NCI-H1105 (cell line): ENCODE measurements around the gene C2CD4D.
"Not testable (repeated sequence)": the region's sequence is repeated elsewhere in the genome, so short reads cannot be mapped to it uniquely, and the experiment has no call there.

Source experiments
- DNase-seq: peaks from one replicate; lab custom pipeline; 2025; lab: John Stamatoyannopoulos, UW

The C2CD4D gene

DNA sequence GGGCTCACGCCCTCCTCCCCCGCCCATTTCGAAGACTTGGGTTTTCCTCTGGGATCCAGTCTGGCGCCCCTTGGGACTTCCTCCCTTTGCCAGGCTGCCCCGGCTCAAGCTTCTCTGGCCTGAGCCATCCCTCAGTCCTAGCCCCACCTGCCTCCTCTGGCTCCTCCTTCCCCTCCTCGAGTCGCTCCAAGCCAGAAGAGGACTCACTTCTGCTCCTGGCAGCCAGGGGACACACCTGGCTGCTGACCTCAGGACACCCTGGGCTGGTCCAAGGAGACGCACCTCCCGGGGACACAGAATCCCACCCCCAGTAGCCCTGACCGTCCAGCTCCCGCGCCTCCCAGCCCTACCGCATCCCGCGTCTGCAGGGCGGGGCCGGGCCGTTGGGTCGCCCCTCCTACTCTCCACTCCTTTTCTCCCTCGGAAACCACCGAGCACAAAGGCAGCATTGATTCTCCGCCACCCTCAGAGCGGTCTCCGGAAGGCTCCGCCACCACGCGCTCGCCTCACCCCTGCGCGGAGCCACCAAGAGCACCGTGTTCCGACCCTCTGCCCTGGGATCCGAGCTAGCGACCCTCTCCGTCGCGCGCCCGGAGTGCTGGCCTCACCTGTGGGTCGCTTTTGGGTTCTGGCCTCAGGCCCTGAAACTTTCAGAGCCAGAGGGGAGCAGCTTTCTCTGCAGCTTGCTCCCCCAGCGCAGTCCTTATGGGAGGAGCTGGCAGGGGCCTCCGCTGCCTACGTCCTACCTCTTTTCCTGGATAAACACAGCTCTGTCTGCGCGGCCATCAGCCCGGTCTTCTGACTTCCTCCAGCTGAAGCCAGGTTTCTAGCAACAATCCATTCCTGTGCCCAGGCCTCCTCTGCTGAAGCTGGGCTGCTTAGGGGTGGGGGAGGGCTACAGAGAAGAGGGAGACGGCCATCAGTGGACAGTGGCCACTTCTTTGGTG lies at the start of gene C2CD4D:
TSS of gene C2CD4D (minus strand) at position 364 of the 947 bp plus-strand sequence. CDS start 831 bp downstream, outside the sequence.
- peak; percentile 83 for DNase-seq

DNA sequence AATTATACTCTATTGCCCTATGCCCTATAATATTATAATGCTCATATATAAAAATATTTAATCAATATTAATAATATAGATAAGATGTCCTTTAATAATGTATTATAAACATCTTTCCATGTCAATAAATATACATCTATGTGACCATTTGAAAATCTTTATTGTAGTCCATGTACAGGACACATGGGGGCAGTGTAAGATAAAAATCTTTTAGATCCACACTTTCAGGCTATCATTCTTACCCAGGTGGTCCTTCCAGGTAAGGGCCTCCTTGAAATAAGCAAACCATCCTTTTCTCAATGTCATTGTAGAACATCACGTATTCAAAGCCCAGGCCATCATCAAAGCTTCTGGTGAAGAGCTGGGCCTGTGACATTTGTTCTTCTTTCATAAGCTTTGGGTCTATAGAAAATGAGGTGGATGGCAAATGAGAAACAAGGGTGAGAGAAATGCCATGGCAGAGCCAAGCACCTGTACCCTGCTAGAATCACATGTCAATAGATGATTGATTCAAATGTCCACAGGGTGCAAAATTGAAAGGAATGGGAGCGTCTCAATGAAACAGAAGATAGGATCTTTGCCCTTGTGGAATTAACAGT lies 49.5 kb upstream of the C2CD4D start:
- peak; percentile 17 for DNase-seq

GRCh38 chr1:151887028-151887427 lies 47.4 kb upstream of the C2CD4D start:
- DNase-seq, result no peak

DNA sequence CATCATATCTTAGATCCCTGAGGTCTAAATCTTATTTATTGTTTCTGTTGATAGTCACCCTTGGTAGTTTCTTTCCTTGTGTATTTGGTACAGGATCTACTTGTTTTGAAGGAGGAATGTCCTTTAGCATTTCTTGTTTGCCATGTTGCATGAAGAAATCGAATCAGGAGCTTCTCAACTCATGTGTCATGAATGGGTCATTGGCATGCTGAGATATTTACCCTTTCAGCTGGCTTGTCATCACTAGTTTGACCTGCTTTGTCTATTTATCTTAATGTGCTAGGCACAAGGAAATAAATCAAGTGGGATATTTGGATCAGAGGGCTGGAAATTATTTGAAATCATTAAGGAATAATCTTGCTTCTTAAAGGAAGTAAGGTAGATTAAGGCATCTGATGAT lies 45.9 kb upstream of the C2CD4D start:
- no peak for DNase-seq

DNA sequence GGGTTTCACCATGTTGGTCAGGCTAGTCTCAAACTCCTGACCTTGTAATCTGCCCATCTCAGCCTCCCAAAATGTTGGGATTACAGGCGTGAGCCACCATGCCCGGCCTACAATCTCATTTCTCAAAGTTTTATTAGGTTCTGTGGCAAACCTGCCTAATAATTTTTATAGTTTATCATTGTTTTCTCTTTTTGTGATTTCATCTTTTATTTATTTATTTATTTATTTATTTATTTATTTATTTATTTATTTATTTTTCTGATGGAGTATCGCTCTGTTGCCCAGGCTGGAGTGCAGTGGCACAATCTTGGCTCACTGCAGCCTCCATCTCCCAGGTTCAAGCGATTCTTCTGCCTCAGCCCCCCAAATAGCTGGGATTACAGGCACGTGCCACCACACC lies 45.3 kb upstream of the C2CD4D start:
- not testable (repeated sequence) for DNase-seq

DNA sequence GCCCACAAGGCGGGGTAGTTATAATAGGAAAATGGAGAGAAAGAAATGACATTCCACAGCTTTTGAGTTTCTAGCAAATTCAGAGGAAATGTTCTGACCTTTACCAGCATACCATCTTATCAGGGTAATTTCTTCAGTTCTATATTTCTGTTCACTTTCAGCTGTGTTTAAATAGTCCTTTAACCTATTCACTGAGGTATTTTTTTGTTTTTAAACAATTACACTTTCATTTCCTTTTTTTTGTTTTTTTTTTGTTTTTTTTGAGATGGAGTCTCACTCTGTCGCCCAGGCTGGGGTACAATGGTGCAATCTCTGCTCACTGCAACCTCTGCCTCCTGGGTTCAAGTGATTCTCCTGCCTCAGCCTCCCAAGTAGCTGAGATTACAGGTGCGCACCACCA lies 44.8 kb upstream of the C2CD4D start:
- not testable (repeated sequence) for DNase-seq

DNA sequence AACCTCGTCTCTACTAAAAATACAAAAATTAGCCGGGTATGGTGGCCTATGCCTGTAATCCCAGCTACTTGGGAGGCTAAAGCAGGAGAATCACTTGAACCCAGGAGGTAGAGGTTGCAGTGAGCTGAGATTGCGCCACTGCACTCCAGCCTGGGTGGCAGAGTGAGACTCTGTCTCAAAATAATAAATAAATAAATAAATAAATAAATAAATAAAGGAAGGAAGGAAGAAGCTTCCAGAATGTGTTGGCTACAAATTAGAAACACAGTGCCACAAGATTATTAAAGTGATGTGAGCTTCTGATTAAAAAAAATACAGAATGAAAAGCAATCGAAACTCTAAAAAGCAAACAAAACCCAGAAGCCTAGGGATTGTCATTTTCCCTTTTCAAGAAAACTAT lies 44.3 kb upstream of the C2CD4D start:
- not testable (repeated sequence) for DNase-seq

- DNase-seq, result not testable (repeated sequence)
Observed at GRCh38 chr1:151882918-151883317, 43.3 kb upstream of the C2CD4D start.

DNA sequence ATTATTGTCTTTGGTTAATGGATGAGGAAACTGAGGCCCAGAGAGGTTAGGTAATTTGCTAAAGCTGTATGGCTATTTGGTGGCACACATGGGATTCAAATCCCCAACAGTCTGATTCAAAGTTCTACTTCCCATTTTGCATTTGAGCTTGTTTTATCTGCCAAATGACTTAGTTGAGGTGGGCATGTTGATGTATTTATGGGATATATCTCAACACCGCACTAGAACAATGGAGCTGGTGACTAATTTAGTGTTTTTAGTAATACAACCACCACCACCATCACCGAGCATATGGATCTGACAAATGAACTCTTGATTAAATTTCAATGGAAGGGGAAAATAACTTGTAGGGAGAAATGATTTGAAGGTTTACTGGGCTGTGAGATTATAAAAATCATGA lies 42.8 kb upstream of the C2CD4D start:
- no peak for DNase-seq

DNA sequence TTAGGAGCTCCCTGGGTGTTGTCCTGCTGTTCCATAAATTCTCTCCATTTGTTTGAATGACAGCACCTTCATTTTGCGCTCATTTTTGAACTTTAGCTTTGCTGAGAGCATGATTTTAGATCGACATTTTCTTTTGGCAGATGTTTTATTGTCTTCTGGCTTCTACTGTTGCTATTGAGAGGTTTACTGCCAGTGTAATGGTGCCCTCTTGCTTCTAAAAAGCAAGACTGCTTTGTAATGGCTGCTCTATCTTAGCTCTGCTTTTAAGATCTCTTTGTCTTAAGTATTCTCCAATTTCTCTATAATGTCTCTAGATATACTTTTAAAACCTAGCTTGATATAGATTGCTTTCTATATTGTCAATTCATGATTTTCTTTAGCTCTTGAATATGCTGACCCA lies 41.9 kb upstream of the C2CD4D start:
- no peak for DNase-seq

GRCh38 chr1:151875419-151876097 lies 35.9 kb upstream of the C2CD4D start:
- DNase-seq, result no peak

GRCh38 chr1:151872776-151873175 lies 33.2 kb upstream of the C2CD4D start:
- not testable (repeated sequence) for DNase-seq

DNA sequence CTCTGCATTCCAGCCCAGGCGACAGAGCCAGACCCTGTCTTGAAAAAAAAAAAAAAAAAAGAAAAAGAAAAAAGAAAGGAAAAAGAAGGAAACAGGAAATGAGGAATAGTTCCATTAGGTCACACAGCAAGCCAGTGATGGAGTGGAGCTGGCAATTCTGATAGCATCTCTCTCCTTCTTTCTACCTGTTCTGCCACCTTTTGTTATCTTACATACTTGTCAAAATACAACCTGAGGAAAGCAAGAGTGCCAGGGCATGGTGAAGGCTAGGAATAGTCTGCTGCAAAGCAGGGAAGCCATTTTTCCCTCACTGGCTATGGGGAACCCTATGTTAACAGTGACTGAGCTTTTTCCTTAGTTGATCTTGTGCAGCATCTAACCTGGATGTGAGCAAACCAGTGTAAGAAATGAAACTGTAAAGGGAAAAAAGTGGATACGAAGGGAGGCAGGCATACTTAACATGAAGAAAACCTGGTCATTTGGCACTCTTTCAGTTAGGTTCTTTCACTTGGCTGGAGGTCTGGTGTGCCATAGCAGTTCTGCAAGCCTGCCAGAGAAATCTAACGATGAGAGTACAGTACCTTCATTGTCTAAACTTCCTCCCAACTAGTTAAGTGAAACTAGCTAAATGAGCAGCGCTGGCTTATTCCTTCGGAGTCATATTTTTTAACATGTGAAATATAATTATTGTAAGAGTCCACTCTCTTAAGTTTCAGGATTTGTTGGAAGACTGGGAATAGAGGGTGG lies 31.8 kb upstream of the C2CD4D start:
- DNase-seq, result no peak

- no peak for DNase-seq
Observed at GRCh38 chr1:151868486-151868885, 28.9 kb upstream of the C2CD4D start.

GRCh38 chr1:151867765-151868411 lies 28.3 kb upstream of the C2CD4D start:
- DNase-seq, result no peak

- no peak for DNase-seq
Observed at GRCh38 chr1:151867321-151867720, 27.7 kb upstream of the C2CD4D start.

DNA sequence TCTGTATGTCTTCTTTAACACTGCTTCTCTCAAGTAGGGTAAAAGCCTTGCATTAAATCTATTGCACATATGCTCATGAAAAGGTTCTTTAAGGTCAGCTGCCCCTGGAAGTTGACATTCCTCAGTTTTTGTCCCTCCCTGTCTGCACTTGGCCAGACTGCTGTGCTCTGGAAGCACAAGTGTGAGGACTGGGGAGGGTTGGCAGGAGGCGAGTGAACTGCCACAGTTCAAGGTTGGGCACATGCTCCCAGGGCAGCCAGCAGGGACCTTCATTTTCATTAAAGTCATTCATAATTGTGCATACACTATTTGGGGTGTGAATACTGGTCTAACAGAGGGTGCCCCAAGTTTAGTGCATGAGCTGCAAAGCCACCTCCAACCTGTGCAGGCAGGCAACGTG lies 24.8 kb upstream of the C2CD4D start:
- DNase-seq, result no peak

- DNase-seq, result no peak
Observed at GRCh38 chr1:151862604-151863003, 23.0 kb upstream of the C2CD4D start.

DNA sequence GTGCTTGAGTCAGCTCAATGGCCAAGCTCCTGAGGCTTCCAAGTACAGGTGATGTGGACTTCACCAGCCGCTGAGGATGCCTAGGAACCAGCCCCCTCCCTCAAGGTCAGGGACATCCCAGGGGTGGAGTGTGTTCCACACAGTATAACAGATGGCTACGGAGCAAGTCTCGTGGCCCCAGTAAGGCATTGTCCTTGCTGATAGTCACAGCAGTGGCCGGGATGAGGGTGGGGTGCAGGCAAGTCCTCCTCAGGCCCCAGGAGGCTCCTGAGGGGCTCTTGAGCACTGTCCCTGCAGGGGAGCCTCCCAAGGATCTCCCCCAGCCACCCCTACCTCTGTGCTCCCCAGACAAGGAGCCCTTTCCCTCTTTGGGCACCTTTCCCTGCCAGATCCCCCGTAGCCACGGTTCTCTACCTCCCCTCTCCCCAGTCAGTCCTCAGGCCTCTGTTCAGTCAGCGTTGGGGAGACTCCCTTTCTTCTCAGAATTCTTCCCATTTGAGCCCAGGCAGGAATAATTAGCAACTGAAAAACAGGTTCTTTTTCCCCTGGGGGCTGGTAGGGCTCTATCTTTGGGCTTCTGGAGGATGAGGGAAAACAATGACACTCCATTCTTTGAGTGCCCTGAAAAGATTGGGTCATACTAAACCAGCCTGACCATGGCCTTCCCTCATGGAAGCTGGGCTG lies 21.0 kb upstream of the C2CD4D start:
- no peak for DNase-seq

DNA sequence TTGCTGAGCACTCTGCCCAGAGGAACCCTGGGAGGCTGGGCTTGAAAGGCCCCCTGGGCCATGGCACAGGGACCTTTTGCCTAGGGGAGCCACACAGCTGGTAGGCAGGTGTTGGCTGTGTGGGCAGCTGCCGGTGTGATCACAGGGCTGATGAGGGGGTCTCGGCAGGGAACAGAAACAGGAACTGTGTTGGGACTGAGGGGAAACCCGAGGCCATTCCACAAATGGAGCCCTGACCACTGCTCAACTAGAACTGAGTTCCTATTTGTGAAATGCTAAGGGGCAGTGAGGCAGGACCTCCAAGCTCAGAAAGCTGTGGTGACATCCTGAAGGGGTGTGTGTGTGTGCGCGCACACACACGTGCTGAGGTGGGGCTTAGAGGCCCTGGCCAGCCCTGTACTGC lies 20.3 kb upstream of the C2CD4D start:
- DNase-seq, result no peak
